ENCODE measurements around the gene HRCT1. TPM values are rescaled to one million over a fixed set of nuclear protein-coding genes. Genes with fewer than 3 reads are reported as not detected.

Gene HRCT1
- total RNA-seq, 1 experiment from 2014 or later, result not detected

- H3K27ac ChIP-seq (ENCODE audit: insufficient read length, low read depth, low read length), result no peak within 1 kb of the TSS
- peaks cover under 1 to 2% of the 10 kb centered on the region in 2 experiments; a peak in 3 of 5 replicates for H3K9me3 Mint-ChIP-seq
- no peaks in the 10 kb centered on the region for H3K79me1 ChIP-seq (ENCODE audit: insufficient read depth, low read depth, low read length, poor library complexity, severe bottlenecking)
- no peak within 1 kb of the TSS for H3K18ac ChIP-seq (ENCODE audit: insufficient read length, low read depth, low read length)
- H4K20me1 ChIP-seq (ENCODE audit: control insufficient read depth, insufficient read depth, insufficient read length), result no peaks in the 10 kb centered on the region
- no peak within 1 kb of the TSS for H3K4ac ChIP-seq (ENCODE audit: low read depth, low read length)
- no peak within 1 kb of the TSS for H4K91ac ChIP-seq (ENCODE audit: insufficient read length, low read depth, low read length)
- TF ChIP-seq CTCF (conservative IDR thresholded peaks at IDR 0.05), result no peak
- no peak within 1 kb of the TSS for H2BK5ac ChIP-seq (ENCODE audit: insufficient read length, low read length)
- DNase-seq, result no peak
- H3K27me3 Mint-ChIP-seq (ENCODE audit: low read depth), result peaks cover 3% of the 10 kb centered on the region
- no peak within 1 kb of the TSS for H3K14ac ChIP-seq (ENCODE audit: insufficient read depth, low read length)
- no peak within 1 kb of the TSS for H4K5ac ChIP-seq (ENCODE audit: insufficient read length, low read depth, low read length)
- no peak within 1 kb of the TSS for H2BK120ac ChIP-seq (ENCODE audit: low read depth, low read length, poor library complexity, severe bottlenecking)
- no peaks in the 10 kb centered on the region for H3K79me2 ChIP-seq (ENCODE audit: insufficient read depth, low read length)
- peaks cover 16% of the 10 kb centered on the region in 2 experiments for H3K4me1 Mint-ChIP-seq
- no peak within 1 kb of the TSS for H2BK15ac ChIP-seq (ENCODE audit: low read depth, low read length)
- no peak within 1 kb of the TSS; a peak in 1 of 7 replicates for H3K27ac Mint-ChIP-seq
- no CpG with 5 or more reads among the region's 8 CpGs for WGBS (ENCODE audit: extremely low coverage, insufficient read length, low lambda C conversion rate)
- H3K4me2 ChIP-seq (ENCODE audit: insufficient read depth, insufficient read length, low read length), result no peak within 1 kb of the TSS
- no peaks in the 10 kb centered on the region for H3K9me3 ChIP-seq (ENCODE audit: control insufficient read depth, low read depth, low read length)
- H3K23ac ChIP-seq (ENCODE audit: insufficient read length, low read depth, low read length), result no peak within 1 kb of the TSS
- no peaks in the 10 kb centered on the region for H3K27me3 ChIP-seq (ENCODE audit: insufficient read depth, low read length)
- H3K4me1 ChIP-seq (ENCODE audit: insufficient read depth, low read length), result peaks cover 7% of the 10 kb centered on the region; the same call in 1 of the 2 replicates
- no peak within 1 kb of the TSS for H3K4me3 Mint-ChIP-seq
- no peak within 1 kb of the TSS for H2BK12ac ChIP-seq (ENCODE audit: insufficient read length, low read depth, low read length)
- no peaks in the 10 kb centered on the region for H3K23me2 ChIP-seq (ENCODE audit: insufficient read length, low read depth, low read length, poor library complexity, severe bottlenecking)
- H3K36me3 Mint-ChIP-seq (ENCODE audit: insufficient read depth in 1 of 3, low read depth in 3 of 3), result peaks cover 0 to 3% (median 1%) of the 10 kb centered on the region in 3 experiments; a peak in 4 of 7 replicates
- H2BK20ac ChIP-seq (ENCODE audit: low read depth, low read length, poor library complexity, severe bottlenecking), result no peak within 1 kb of the TSS
- no peak within 1 kb of the TSS for H2AK5ac ChIP-seq (ENCODE audit: insufficient read length, low read length)
- H3K9ac ChIP-seq (ENCODE audit: extremely low read depth, insufficient read length, low read length), result no peak within 1 kb of the TSS
- H3T11ph ChIP-seq (ENCODE audit: low read length), result no peak within 1 kb of the TSS
- no peak within 1 kb of the TSS for H2AFZ ChIP-seq (ENCODE audit: low read length)
- no peak within 1 kb of the TSS for H4K8ac ChIP-seq (replicated peaks; ENCODE audit: insufficient read length, low read depth, low read length)
- no peak within 1 kb of the TSS for H3K56ac ChIP-seq (ENCODE audit: insufficient read length, low read depth, low read length)
These were observed 35.6 kb upstream of the HRCT1 start, which contains the start of gene OR13J1 for GRCh38 chr9:35870351-35870923. Gene OR13J1, minus strand, starts transcription at chr9:35870401. Its CDS starts 0 bp downstream, at chr9:35870401.

Data from H9 (cell line).